Liver (tissue), 9 donors: ENCODE data around the gene KLHL24. TPM values are rescaled to one million over a fixed set of nuclear protein-coding genes. Genes with fewer than 3 reads are reported as not detected.

Experiments
- DNase-seq: peaks from one replicate; pipeline ENCODE4 v3.0.0-alpha.2; 2017; ENCODE audit warnings: low spot score
- H3K27ac ChIP-seq, 2 donors: one replicate each; pipeline ENCODE4 v1.7.0; 2013; ENCODE audit warnings: inconsistent platforms in 2 of 2, low read length in 2 of 2, control low read depth in 1 of 2, low read depth in 1 of 2, mild to moderate bottlenecking in 1 of 2
- H3K27me3 ChIP-seq, 4 donors: one replicate each; pipeline versions ENCODE4 v1.6.1 to v1.7.0; 2013; ENCODE audit warnings: low read length in 3 of 4, inconsistent platforms in 1 of 4, mild to moderate bottlenecking in 1 of 4, moderate library complexity in 1 of 4; ENCODE audit not compliant: control insufficient read depth in 4 of 4, insufficient read depth in 4 of 4
- H3K36me3 ChIP-seq, 4 donors: one replicate each; pipeline versions ENCODE4 v1.6.1 to v1.7.0; 2013; ENCODE audit warnings: low read length in 3 of 4, mild to moderate bottlenecking in 3 of 4, low read depth in 1 of 4, moderate library complexity in 1 of 4; ENCODE audit not compliant: control insufficient read depth in 4 of 4, insufficient read depth in 3 of 4
- H3K4me1 ChIP-seq, 4 donors: one replicate each; pipeline versions ENCODE4 v1.6.1 to v1.7.0; 2013; ENCODE audit warnings: low read length in 3 of 4, mild to moderate bottlenecking in 3 of 4, moderate library complexity in 1 of 4; ENCODE audit not compliant: control insufficient read depth in 4 of 4, insufficient read depth in 4 of 4
- H3K4me3 ChIP-seq, 3 donors: one replicate each; pipeline versions ENCODE4 v1.6.1 to v1.7.0; 2013; ENCODE audit warnings: low read length in 3 of 3, control low read depth in 1 of 3, low read depth in 1 of 3, mild to moderate bottlenecking in 1 of 3
- H3K9ac ChIP-seq, 2 donors: one replicate each; pipeline ENCODE4 v1.7.0; 2013; ENCODE audit warnings: low read length in 2 of 2, mild to moderate bottlenecking in 2 of 2, moderate library complexity in 2 of 2, control low read depth in 1 of 2, low read depth in 1 of 2
- H3K9me3 ChIP-seq, 4 donors: one replicate each; pipeline versions ENCODE4 v1.6.1 to v1.7.0; 2013; ENCODE audit warnings: low read length in 3 of 4; ENCODE audit not compliant: control insufficient read depth in 4 of 4
- ATF3 ChIP-seq: IDR thresholded peaks from 2 replicates; pipeline ENCODE4 v1.6.1; 2016; ENCODE audit warnings: antibody characterized with exemption
- CTCF ChIP-seq: fragments of 150-350 bp; IDR thresholded peaks from 2 replicates; pipeline ENCODE4 v1.5.1; 2017; ENCODE audit warnings: improper control_type of control experiment, low read depth, low read length; ENCODE audit not compliant: missing input control
- EGR1 ChIP-seq, 2 donors: IDR thresholded peaks; 2 replicates each; pipeline ENCODE4 v1.6.1; 2016 to 2018; ENCODE audit warnings: antibody characterized with exemption in 2 of 2, low read depth in 2 of 2
- FOXA1 ChIP-seq: IDR thresholded peaks from 2 replicates; pipeline ENCODE4 v1.6.1; 2016; ENCODE audit warnings: antibody characterized with exemption
- FOXA2 ChIP-seq: IDR thresholded peaks from 2 replicates; pipeline ENCODE4 v1.6.1; 2016; ENCODE audit warnings: antibody characterized with exemption
- GABPA ChIP-seq, 2 donors: IDR thresholded peaks in 1 of 2; conservative IDR thresholded peaks in 1 of 2; 2 replicates each; pipeline ENCODE4 v1.6.1; 2016; ENCODE audit warnings: antibody characterized with exemption in 2 of 2, mild to moderate bottlenecking in 1 of 2, moderate library complexity in 1 of 2
- HNF4A ChIP-seq, 2 donors: conservative IDR thresholded peaks; 2 replicates each; pipeline ENCODE4 v1.6.1; 2016; ENCODE audit warnings: antibody characterized with exemption in 2 of 2, mild to moderate bottlenecking in 2 of 2
- HNF4G ChIP-seq: IDR thresholded peaks from 2 replicates; pipeline ENCODE4 v1.6.1; 2016; ENCODE audit warnings: antibody characterized with exemption
- JUND ChIP-seq, 2 donors: IDR thresholded peaks; 2 replicates each; pipeline ENCODE4 v1.6.1; 2016; ENCODE audit warnings: antibody characterized with exemption in 2 of 2
- MAX ChIP-seq: IDR thresholded peaks from 2 replicates; pipeline ENCODE4 v1.6.1; 2016; ENCODE audit warnings: antibody characterized with exemption
- NR2F2 ChIP-seq: IDR thresholded peaks from 2 replicates; pipeline ENCODE4 v1.6.1; 2016; ENCODE audit warnings: antibody characterized with exemption
- RAD21 ChIP-seq, 2 donors: IDR thresholded peaks; 2 replicates each; pipeline ENCODE4 v1.6.1; 2016; ENCODE audit warnings: antibody characterized with exemption in 2 of 2, mild to moderate bottlenecking in 2 of 2
- REST ChIP-seq: IDR thresholded peaks from 2 replicates; pipeline ENCODE4 v1.6.1; 2016; ENCODE audit warnings: antibody characterized with exemption, mild to moderate bottlenecking
- RXRA ChIP-seq, 2 donors: IDR thresholded peaks; 2 replicates each; pipeline ENCODE4 v1.6.1; 2017 to 2018; ENCODE audit warnings: antibody characterized with exemption in 2 of 2, mild to moderate bottlenecking in 1 of 2
- SP1 ChIP-seq: IDR thresholded peaks from 2 replicates; pipeline ENCODE4 v1.6.1; 2018; ENCODE audit warnings: antibody characterized with exemption, mild to moderate bottlenecking
- TAF1 ChIP-seq: conservative IDR thresholded peaks from 2 replicates; pipeline ENCODE4 v1.6.1; 2016; ENCODE audit warnings: antibody characterized with exemption, mild to moderate bottlenecking
- YY1 ChIP-seq: IDR thresholded peaks from 2 replicates; pipeline ENCODE4 v1.6.1; 2016; ENCODE audit warnings: antibody characterized with exemption, mild to moderate bottlenecking
- ZBTB33 ChIP-seq: IDR thresholded peaks from 2 replicates; pipeline ENCODE4 v1.6.1; 2016; ENCODE audit warnings: antibody characterized with exemption
- WGBS: extraction: QIAGEN DNeasy Blood & Tissue Kit; methylation state at CpG from one replicate; pipeline ENCODE4 v1.1.7; 2013; 5-methylcytosine and 5-hydroxymethylcytosine counted together
- polyA plus RNA-seq, 2 donors: library from polyadenylated mRNA; stranded (reverse) in 1 of 2; unstranded in 1 of 2; fragments of 200-250 nt in 1 of 2; fragments of >200 nt in 1 of 2; fragmentation: Nextera tagmentation in 1 of 2; extraction: Ambion mirVana in 1 of 2; gene quantifications; one replicate each; pipeline versions ENCODE4 v1.2.1 to v1.2.3, GENCODE V29; 2013 to 2015
- total RNA-seq, 2 donors: library from RNA; depleted of rRNA; stranded (reverse); fragments of >200 nt; gene quantifications; one replicate each; pipeline ENCODE4 v1.2.3, GENCODE V29; 2014
- donor health status: healthy.
- donor health status: healthy.
- donor health status: healthy.
- donor health status: healthy.
- donor health status: healthy.

KLHL24 gene
- total and polyA plus RNA-seq, 4 donors = 6.4 to 81.8 (median 18.4) TPM

- Histone ChIP-seq H3K9ac (no peak overlapping the region), H3K4me3 (no peak overlapping the region), H3K36me3 (peaks cover 5 to 13% (median 9%) of the 10 kb centered on the region in 4 donors), H3K27ac (no peak overlapping the region), H3K27me3 (no peaks in the 10 kb centered on the region), H3K4me1 (no peaks in the 10 kb centered on the region), H3K9me3 (no peaks in the 10 kb centered on the region)
- TF ChIP-seq HNF4G (no peak), NR2F2 (no peak), MAX (no peak), CTCF (no peak), RAD21 (IDR thresholded peaks at IDR 0.05) (no peak), ZBTB33 (no peak), YY1 (no peak)
- DNase-seq = no peak
- WGBS = 94% methylated on average over 3 of the region's 3 CpGs
Observed at GRCh38 chr3:183718012-183718411, 82.6 kb downstream of the KLHL24 start.

GRCh38 chr3:183725387-183725786 is 90.0 kb downstream of the KLHL24 start:
- 91% methylated on average over 6 of the region's 6 CpGs for WGBS
- DNase-seq = no peak
- TF ChIP-seq FOXA1 (no peak), CTCF (no peak), MAX (no peak), EGR1 (IDR thresholded peaks at IDR 0.05; ENCODE audit: low read depth in 2 of 2) (no peak), HNF4A (conservative IDR thresholded peaks at IDR 0.05) (no peak), ATF3 (no peak), YY1 (no peak), ZBTB33 (no peak), SP1 (no peak), GABPA (IDR thresholded peaks at IDR 0.05 in 1 of 2, conservative IDR thresholded peaks at IDR 0.05 in 1 of 2) (no peak), JUND (IDR thresholded peaks at IDR 0.05) (no peak), RAD21 (IDR thresholded peaks at IDR 0.05) (no peak), FOXA2 (no peak), NR2F2 (no peak), TAF1 (no peak), RXRA (IDR thresholded peaks at IDR 0.05) (no peak), REST (no peak)

More at GRCh38 chr3:183725387-183725786, 90.0 kb downstream of the KLHL24 start:
- Histone ChIP-seq H3K36me3 (peaks cover 9 to 18% (median 10%) of the 10 kb centered on the region in 4 donors), H3K4me3 (no peak overlapping the region), H3K9me3 (no peaks in the 10 kb centered on the region), H3K9ac (no peak overlapping the region), H3K27ac (no peak overlapping the region), H3K27me3 (no peaks in the 10 kb centered on the region), H3K4me1 (no peaks in the 10 kb centered on the region)
